ENCODE results near the gene RALB.
A peak's percentile ranks its signal among the peaks of the same experiment; 100 is the strongest.

Gene RALB

GRCh38 chr2:120252225-120253020 is at the start of gene RALB (continued):
- TF ChIP-seq PRDM4 (tag by site-specific recombination; IDR thresholded peaks at IDR 0.05), result no peak
- TF ChIP-seq KLF16 (tag by site-specific recombination; IDR thresholded peaks at IDR 0.05), result peak; percentile 55; the same call in 1 of the 2 replicates
- TF ChIP-seq ZBTB17 (tag by site-specific recombination; IDR thresholded peaks at IDR 0.05), result peak; percentile 54
- TF ChIP-seq KLF10 (tag by site-specific recombination; IDR thresholded peaks at IDR 0.05), result peak; percentile 66; the same call in 1 of the 2 replicates
- peak; percentile 100 for TF ChIP-seq ZNF621 (tag by site-specific recombination; IDR thresholded peaks at IDR 0.05)
- TF ChIP-seq ZNF132 (tag by site-specific recombination; IDR thresholded peaks at IDR 0.05; ENCODE audit: borderline replicate concordance), result no peak
- no peak for TF ChIP-seq ZNF664 (tag by site-specific recombination; IDR thresholded peaks at IDR 0.05)
- TF ChIP-seq SP3 (tag by site-specific recombination; IDR thresholded peaks at IDR 0.05), result peak; percentile 78
- peak; percentile 90 for TF ChIP-seq SP2 (tag by site-specific recombination; IDR thresholded peaks at IDR 0.05)
- TF ChIP-seq ZNF398 (tag by site-specific recombination; IDR thresholded peaks at IDR 0.05), result peak; percentile 9; the same call in 1 of the 2 replicates
- 0 out of 2 replicates have a peak, but pooled peaks have one; percentile 8 for TF ChIP-seq ZNF692 (tag by site-specific recombination; IDR thresholded peaks at IDR 0.05)
- TF ChIP-seq EGR2 (tag by site-specific recombination; IDR thresholded peaks at IDR 0.05; ENCODE audit: low read depth), result no peak
- no peak for TF ChIP-seq ZNF580 (tag by site-specific recombination; IDR thresholded peaks at IDR 0.05)
- TF ChIP-seq ZNF335 (tag by site-specific recombination; conservative IDR thresholded peaks at IDR 0.05), result peak; percentile 94
- TF ChIP-seq ZBTB7A (tag by site-specific recombination; IDR thresholded peaks at IDR 0.05; ENCODE audit: low read depth), result 0 out of 2 replicates have a peak, but pooled peaks have one; percentile 41

GRCh38 chr2:120203251-120204021 is 49.2 kb upstream of the RALB start:
- POLR2A ChIA-PET, result no interaction called here
- CTCF ChIA-PET, result interaction anchor here (0.9 to 1.2 kb wide), 2 partner anchors 16 to 74 kb away, joined by 3 to 4 read pairs; no protein-coding TSS in a partner anchor
- TF ChIP-seq ZBTB44 (tag by site-specific recombination; IDR thresholded peaks at IDR 0.05) (no peak), ZNF513 (tag by site-specific recombination; IDR thresholded peaks at IDR 0.05) (no peak), SETDB1 (IDR thresholded peaks at IDR 0.05; ENCODE audit: insufficient read length, low read length) (no peak), ZNF132 (tag by site-specific recombination; IDR thresholded peaks at IDR 0.05; ENCODE audit: borderline replicate concordance) (no peak), ZNF501 (tag by site-specific recombination; IDR thresholded peaks at IDR 0.05) (no peak), ZNF16 (tag by site-specific recombination; IDR thresholded peaks at IDR 0.05; ENCODE audit: low read depth) (no peak), REST (tag by site-specific recombination; IDR thresholded peaks at IDR 0.05) (no peak)

More at GRCh38 chr2:120203251-120204021, 49.2 kb upstream of the RALB start:
- H3K27ac ChIP-seq (ENCODE audit: extremely low read depth, low read depth, low read length), result no peak overlapping the region
- no peaks in the 10 kb centered on the region for H3K4me1 ChIP-seq (ENCODE audit: control insufficient read depth, insufficient read depth, low read length)
- H3K9me3 ChIP-seq (ENCODE audit: control insufficient read depth, insufficient read depth, low read depth, low read length), result no peaks in the 10 kb centered on the region
- no peaks in the 10 kb centered on the region for H3K36me3 ChIP-seq (ENCODE audit: control insufficient read depth in 2 of 2, insufficient read depth in 1 of 2, low read length in 2 of 2)
- no peak overlapping the region for H3K4me3 ChIP-seq (ENCODE audit: low read depth, low read length)

Data from HEK293 (cell line).